HG02588 (cell line): ENCODE data around the gene TSGA10IP.
"Not testable (repeated sequence)": the region's sequence is repeated elsewhere in the genome, so short reads cannot be mapped to it uniquely, and the experiment has no call there.

Experiments used
- ATAC-seq: cut with Tn5 transposase; IDR thresholded peaks from one replicate; pipeline ENCODE4 v1.9.1; 2021; ENCODE audit warnings: mild to moderate bottlenecking, moderate library complexity; ENCODE audit not compliant: unreplicated experiment

TSGA10IP gene

GRCh38 chr11:65945941-65946558, 770 bp downstream of the TSGA10IP start:
- ATAC-seq, result no peak

- ATAC-seq, result no peak
These were observed 1.4 kb downstream of the TSGA10IP start for GRCh38 chr11:65946655-65947054.

- no peak for ATAC-seq
These were observed 1.9 kb downstream of the TSGA10IP start for GRCh38 chr11:65947133-65947532.

GRCh38 chr11:65947603-65948125, 2.4 kb downstream of the TSGA10IP start:
- ATAC-seq, result no peak

- not testable (repeated sequence) for ATAC-seq
These were observed 5.4 kb downstream of the TSGA10IP start for GRCh38 chr11:65950711-65951110.

- ATAC-seq, result not testable (repeated sequence)
These were observed 6.4 kb downstream of the TSGA10IP start for GRCh38 chr11:65951641-65952040.

GRCh38 chr11:65952052-65952521, 6.8 kb downstream of the TSGA10IP start:
- no peak for ATAC-seq

GRCh38 chr11:65953471-65953870, 8.2 kb downstream of the TSGA10IP start:
- no peak for ATAC-seq

- ATAC-seq, result no peak
These were observed 9.5 kb downstream of the TSGA10IP start for GRCh38 chr11:65954771-65955170.

- no peak for ATAC-seq
These were observed 13.0 kb downstream of the TSGA10IP start for GRCh38 chr11:65958291-65958690.

GRCh38 chr11:65958774-65959420, 13.6 kb downstream of the TSGA10IP start:
- ATAC-seq, result no peak

GRCh38 chr11:65960824-65961266, 15.6 kb downstream of the TSGA10IP start:
- ATAC-seq, result no peak

- ATAC-seq, result peak; percentile 85
These were observed 16.2 kb downstream of the TSGA10IP start, which contains the start of gene SART1 for GRCh38 chr11:65961267-65962140. SART1 (plus strand) TSS chr11:65961734; CDS start chr11:65961781, 47 bp downstream.

- no peak for ATAC-seq
These were observed 16.9 kb downstream of the TSGA10IP start for GRCh38 chr11:65962141-65962564.

GRCh38 chr11:65964906-65965305, 19.6 kb downstream of the TSGA10IP start:
- ATAC-seq, result no peak

- ATAC-seq, result no peak
These were observed 20.9 kb downstream of the TSGA10IP start for GRCh38 chr11:65965986-65966762.

- no peak for ATAC-seq
These were observed 22.2 kb downstream of the TSGA10IP start for GRCh38 chr11:65967329-65967934.

GRCh38 chr11:65968600-65969482, 23.6 kb downstream of the TSGA10IP start:
- ATAC-seq, result no peak

- ATAC-seq, result no peak
These were observed 26.8 kb downstream of the TSGA10IP start for GRCh38 chr11:65972116-65972515.
